GM12878 (cell line): ENCODE data around the gene TBC1D23. TPM values are rescaled to one million over a fixed set of nuclear protein-coding genes. Genes with fewer than 3 reads are reported as not detected.
"Not testable (repeated sequence)": the region's sequence is repeated elsewhere in the genome, so short reads cannot be mapped to it uniquely, and the experiment has no call there.

Experiments
- ATAC-seq: fragments of 200-7000 bp; cut with Tn5 transposase; 3 replicates; pipeline ENCODE4 v1.9.1; 2020; ENCODE audit warnings: mild to moderate bottlenecking, moderate library complexity
- BruUV-seq: library from RNA; stranded (reverse); fragments of 400-500 nt; replicated peaks from 2 replicates; lab custom pipeline; 2021; lab: Mats Ljungman, UMichigan
- CTCF ChIA-PET: fragments of 300-600 bp; sonication (Branson Sonifier 250); formaldehyde crosslinking; extraction: SDS; loops from one replicate; lab custom pipeline; 2021; ENCODE audit warnings: inconsistent platforms; lab: Yijun Ruan, JAX
- POLR2A ChIA-PET: fragments of 350-600 bp; formaldehyde crosslinking; extraction: SDS; loops from one replicate; lab custom pipeline; 2021; ENCODE audit warnings: inconsistent platforms; lab: Charles Lee
- RAD21 ChIA-PET: fragments of 300-600 bp; sonication (Branson Sonifier 250); formaldehyde crosslinking; loops from one replicate; lab custom pipeline; 2023; ENCODE audit warnings: antibody characterized with exemption; ENCODE audit not compliant: unreplicated experiment; lab: Charles Lee
- SMC1A ChIA-PET: fragments of 300-600 bp; sonication (Branson Sonifier 250); formaldehyde crosslinking; loops from one replicate; lab custom pipeline; 2023; ENCODE audit not compliant: unreplicated experiment, uncharacterized antibody; lab: Charles Lee
- DNase-seq: peaks from one replicate; pipeline ENCODE4 v3.0.0-alpha.2; 2011; ENCODE audit warnings: low read depth, low spot score
- FAIRE-seq: peaks from 3 replicates; lab custom pipeline; 2011; peaks lifted over from hg19 to GRCh38; lab: Jason Lieb, UNC
- H2AFZ ChIP-seq: 2 replicates; pipeline ENCODE4 v1.6.0; 2011; ENCODE audit warnings: low read depth, low read length, control low read depth; ENCODE audit not compliant: control insufficient read depth
- H3K27ac ChIP-seq: 2 replicates; pipeline ENCODE4 v1.5.1; 2011; ENCODE audit warnings: control low read depth; ENCODE audit not compliant: control insufficient read depth, insufficient read depth
- H3K27me3 ChIP-seq, 2 experiments: replicated peaks in 1 of 2; 2 replicates each; pipeline versions ENCODE4 v1.6.0 to v1.6.1; 2011; ENCODE audit warnings: low read length in 1 of 2; ENCODE audit not compliant: control insufficient read depth in 2 of 2, insufficient read depth in 2 of 2
- H3K36me3 ChIP-seq, 2 experiments: 2 replicates each; pipeline ENCODE4 v1.5.1; 2011; ENCODE audit warnings: low read length in 1 of 2; ENCODE audit not compliant: control insufficient read depth in 2 of 2, insufficient read depth in 2 of 2
- H3K4me1 ChIP-seq: 2 replicates; pipeline ENCODE4 v1.6.1; 2011; ENCODE audit warnings: mild to moderate bottlenecking, low read length, moderate library complexity, mixed read lengths; ENCODE audit not compliant: control insufficient read depth, insufficient read depth
- H3K4me2 ChIP-seq: 2 replicates; pipeline ENCODE4 v1.6.0; 2011; ENCODE audit warnings: control low read depth; ENCODE audit not compliant: control insufficient read depth, insufficient read depth
- H3K4me3 ChIP-seq: fragments of 200-600 bp; sonication (generic); 2 replicates; pipeline ENCODE4 v1.5.1; 2016
- H3K79me2 ChIP-seq: 2 replicates; pipeline ENCODE4 v1.6.0; 2011; ENCODE audit warnings: low read length; ENCODE audit not compliant: control insufficient read depth, insufficient read depth
- H3K9ac ChIP-seq: 2 replicates; pipeline ENCODE4 v1.8.0; 2011; ENCODE audit warnings: low read length, control low read depth, mixed read lengths; ENCODE audit not compliant: control insufficient read depth, insufficient read depth
- H3K9me3 ChIP-seq: replicated peaks from 3 replicates; pipeline ENCODE4 v1.5.1; 2011; ENCODE audit warnings: mild to moderate bottlenecking, low read length; ENCODE audit not compliant: control insufficient read depth, insufficient read depth
- H4K20me1 ChIP-seq: 2 replicates; pipeline ENCODE4 v1.6.0; 2011; ENCODE audit not compliant: control insufficient read depth, insufficient read depth
- BCL3 ChIP-seq: IDR thresholded peaks from 2 replicates; pipeline ENCODE4 v1.6.1; 2011; ENCODE audit warnings: borderline replicate concordance, low read depth, mild to moderate bottlenecking, moderate library complexity, low read length; ENCODE audit not compliant: insufficient read depth, poor library complexity, severe bottlenecking
- CBX3 ChIP-seq: fragments of 200-600 bp; sonication (generic); IDR thresholded peaks from 2 replicates; pipeline ENCODE4 v1.6.1; 2016; ENCODE audit warnings: low read depth, borderline replicate concordance
- E2F8 ChIP-seq: fragments of 450-650 bp; IDR thresholded peaks from 2 replicates; pipeline ENCODE4 v1.6.1; 2018; ENCODE audit warnings: mild to moderate bottlenecking, low read depth, moderate library complexity; ENCODE audit not compliant: partially characterized antibody
- SIN3A ChIP-seq: IDR thresholded peaks from 2 replicates; pipeline ENCODE4 v1.6.1; 2012; ENCODE audit warnings: low read depth, low read length, improper control_type of control experiment
- SP1 ChIP-seq: IDR thresholded peaks from one replicate; pipeline ENCODE4 v1.6.1; 2011; ENCODE audit warnings: low read depth, low read length
- WGBS: methylation state at CpG from one replicate; pipeline ENCODE4 v1.1.6; 2016; ENCODE audit warnings: low lambda C conversion rate; ENCODE audit not compliant: insufficient replicate concordance, insufficient coverage; ENCODE audit errors: missing lambda C conversion rate; 5-methylcytosine and 5-hydroxymethylcytosine counted together
- in situ Hi-C: fragments of 300-500 bp; cut with MboI; formaldehyde crosslinking; loops from 9 replicates; pipeline ENCODE4 v1.14.3; 2018; ENCODE audit warnings: mixed read lengths
- intact Hi-C: fragments of 100-400 bp; cut with micrococcal nuclease; formaldehyde crosslinking; loops from one replicate; pipeline ENCODE4 v1.14.2; 2022; ENCODE audit not compliant: unreplicated experiment
- polyA plus RNA-seq, 11 experiments: library from polyadenylated mRNA; depleted of rRNA in 4 of 11; unstranded in 6 of 11; stranded (reverse) in 5 of 11; fragments of >200 nt; fragmentation: Nextera tagmentation in 4 of 11; fragmentation: Illumina TruSeq in 1 of 11; extraction: Ambion mirVana in 4 of 11; extraction: Trizol in 1 of 11; gene quantifications; 1 replicate in 1 of 11; 2 replicates in 10 of 11; pipeline versions ENCODE4 v1.2.1 to v1.2.3, GENCODE V29; 2011 to 2016; ENCODE audit warnings: inconsistent platforms in 2 of 11, missing spikeins in 2 of 11, low read depth in 1 of 11
- total RNA-seq, 4 experiments: library from RNA; depleted of rRNA in 3 of 4; stranded (reverse); fragments of >200 nt in 3 of 4; fragmentation: Illumina TruSeq in 1 of 4; extraction: Trizol in 1 of 4; gene quantifications; 2 replicates each; pipeline versions ENCODE4 v1.2.1 to v1.2.3, GENCODE V29; 2013 to 2021

The TBC1D23 gene
- total and polyA plus RNA-seq, 10 of the 15 experiments (the other 5 are each of a cell fraction or from before 2014, with no cell fraction given) = 8.2 to 23.2 (median 16.6) TPM

GRCh38 chr3:100228247-100228646 is 32.5 kb upstream of the TBC1D23 start (continued):
- TF ChIP-seq BCL3 (no peak), E2F8 (no peak), SIN3A (no peak), SP1 (no peak), CBX3 (no peak)

- ATAC-seq, H3K9ac ChIP-seq, in situ Hi-C loops, H3K36me3 ChIP-seq, H4K20me1 ChIP-seq, H3K4me3 ChIP-seq, H3K27me3 ChIP-seq, FAIRE-seq, RAD21 ChIA-PET, H3K4me1 ChIP-seq, H2AFZ ChIP-seq, H3K9me3 ChIP-seq, BruUV-seq, H3K79me2 ChIP-seq, H3K4me2 ChIP-seq, H3K27ac ChIP-seq, intact Hi-C loops, DNase-seq, POLR2A ChIA-PET: not testable (repeated sequence)
- SMC1A ChIA-PET = interaction anchor here (0.6 to 1.3 kb wide), 2 partner anchors 160 to 1331 kb away, joined by 3 to 4 read pairs; no protein-coding TSS in a partner anchor
- 47% methylated on average over 3 of the region's 3 CpGs for WGBS
- CTCF ChIA-PET = interaction anchor here (0.6 kb wide), 1 partner anchor 154 kb away, joined by 3 read pairs; no protein-coding TSS in a partner anchor
These were observed 31.6 kb upstream of the TBC1D23 start for GRCh38 chr3:100229188-100229587.
